Chondrocyte (in vitro differentiated cells): ENCODE data around the gene SLC19A2. TPM values are rescaled to one million over a fixed set of nuclear protein-coding genes. Genes with fewer than 3 reads are reported as not detected.
"Not testable (repeated sequence)": the region's sequence is repeated elsewhere in the genome, so short reads cannot be mapped to it uniquely, and the experiment has no call there.

Source experiments
- DNase-seq: peaks from one replicate; pipeline ENCODE4 v3.0.0; 2021; ENCODE audit warnings: mixed read lengths, low spot score
- H3K27ac Mint-ChIP-seq: one replicate; pipeline ENCODE4 v1.8.0; 2021; ENCODE audit warnings: mild to moderate bottlenecking, moderate library complexity, mixed read lengths; ENCODE audit not compliant: unreplicated experiment
- H3K27me3 Mint-ChIP-seq: 2 replicates; pipeline ENCODE4 v1.8.0; 2021; ENCODE audit warnings: low read depth, mixed read lengths
- H3K36me3 Mint-ChIP-seq: 2 replicates; pipeline ENCODE4 v1.8.0; 2021; ENCODE audit warnings: low read depth, mixed read lengths
- H3K4me1 Mint-ChIP-seq: 2 replicates; pipeline ENCODE4 v1.8.0; 2021; ENCODE audit warnings: low read depth, mild to moderate bottlenecking, mixed read lengths
- H3K4me3 Mint-ChIP-seq: one replicate; pipeline ENCODE4 v1.8.0; 2021; ENCODE audit warnings: mild to moderate bottlenecking, moderate library complexity, mixed read lengths; ENCODE audit not compliant: unreplicated experiment
- H3K9me3 Mint-ChIP-seq: 2 replicates; pipeline ENCODE4 v1.8.0; 2021; ENCODE audit warnings: low read depth, mixed read lengths
- CTCF ChIP-seq: fragments of 200-600 bp; sonication (generic); IDR thresholded peaks from 2 replicates; pipeline ENCODE4 v1.5.0; 2021; ENCODE audit warnings: antibody characterized with exemption, mild to moderate bottlenecking, moderate library complexity
- long read RNA-seq: library from polyadenylated mRNA; stranded (forward); transcript quantifications from one replicate; pipeline ENCODE4 v2.0.0, GENCODE V29; 2021
- total RNA-seq: library from RNA; stranded (reverse); gene quantifications from 3 replicates; pipeline ENCODE4 v1.2.1, GENCODE V29; 2021

SLC19A2 gene
- 3.8 to 5.8 TPM (median 4.9 TPM) in 3 replicates for total RNA-seq
- long read RNA-seq, transcript SLC19A2-201 (6 exons, 3,671 nt), result major isoform, 13 of 17 reads
- long read RNA-seq, partial matches to known transcripts, result 1 of 17 reads
- long read RNA-seq, other reads (novel, unspliced or antisense), result 3 of 17 reads

GRCh38 chr1:169485431-169486280 is at the start of gene SLC19A2:
Gene SLC19A2 (minus strand): TSS chr1:169485944. CDS start chr1:169485766, 178 bp downstream.
- no peaks in the 10 kb centered on the region for H3K36me3 Mint-ChIP-seq
- no peaks in the 10 kb centered on the region for H3K27me3 Mint-ChIP-seq
- no peaks in the 10 kb centered on the region for H3K9me3 Mint-ChIP-seq
- H3K27ac Mint-ChIP-seq, result peak within 1 kb of the TSS; percentile 99
- H3K4me3 Mint-ChIP-seq, result peak within 1 kb of the TSS; percentile 84
- DNase-seq, result peak; percentile 99
- H3K4me1 Mint-ChIP-seq, result peaks cover 37% of the 10 kb centered on the region
- peak; percentile 48 for TF ChIP-seq CTCF

GRCh38 chr1:169534653-169535052 is 48.9 kb upstream of the SLC19A2 start:
- H3K27ac Mint-ChIP-seq, result no peak overlapping the region
- peaks cover 5% of the 10 kb centered on the region for H3K4me1 Mint-ChIP-seq
- no peaks in the 10 kb centered on the region for H3K36me3 Mint-ChIP-seq
- H3K27me3 Mint-ChIP-seq, result peaks cover 34% of the 10 kb centered on the region
- no peak overlapping the region for H3K4me3 Mint-ChIP-seq
- H3K9me3 Mint-ChIP-seq, result no peaks in the 10 kb centered on the region
- TF ChIP-seq CTCF, result no peak
- no peak for DNase-seq

- H3K4me3 Mint-ChIP-seq, H3K4me1 Mint-ChIP-seq, H3K9me3 Mint-ChIP-seq, H3K36me3 Mint-ChIP-seq, H3K27ac Mint-ChIP-seq, DNase-seq: not testable (repeated sequence)
- peaks cover 34% of the 10 kb centered on the region for H3K27me3 Mint-ChIP-seq
Observed at GRCh38 chr1:169533528-169534190, 47.9 kb upstream of the SLC19A2 start.

GRCh38 chr1:169530448-169530847 is 44.7 kb upstream of the SLC19A2 start:
- Mint-ChIP-seq H3K4me1 (peaks cover 2% of the 10 kb centered on the region), H3K4me3 (no peak overlapping the region)
- no peak for TF ChIP-seq CTCF

GRCh38 chr1:169529068-169529642 is 43.4 kb upstream of the SLC19A2 start:
- peaks cover 2% of the 10 kb centered on the region for H3K4me1 Mint-ChIP-seq
- TF ChIP-seq CTCF, result no peak
- DNase-seq, result no peak
- H3K27ac Mint-ChIP-seq, result no peak overlapping the region
- H3K9me3 Mint-ChIP-seq, result no peaks in the 10 kb centered on the region
- H3K4me3 Mint-ChIP-seq, result no peak overlapping the region
- H3K36me3 Mint-ChIP-seq, result no peaks in the 10 kb centered on the region
- H3K27me3 Mint-ChIP-seq, result peaks cover 28% of the 10 kb centered on the region

More at GRCh38 chr1:169530448-169530847, 44.7 kb upstream of the SLC19A2 start:
- H3K27me3 Mint-ChIP-seq, result peaks cover 32% of the 10 kb centered on the region
- no peaks in the 10 kb centered on the region for H3K9me3 Mint-ChIP-seq
- no peak overlapping the region for H3K27ac Mint-ChIP-seq
- no peak for DNase-seq
- no peaks in the 10 kb centered on the region for H3K36me3 Mint-ChIP-seq
